H1 (cell line): Measurements from ENCODE around the gene UBE2I. TPM values are rescaled to one million over a fixed set of nuclear protein-coding genes. Genes with fewer than 3 reads are reported as not detected.

Source experiments
- CTCF ChIA-PET: fragments of 300-600 bp; sonication (Branson Sonifier 250); formaldehyde crosslinking; loops from one replicate; lab custom pipeline; 2021; ENCODE audit not compliant: partially characterized antibody; lab: Charles Lee
- POLR2A ChIA-PET: fragments of 300-600 bp; sonication (Branson Sonifier 250); formaldehyde crosslinking; loops from one replicate; lab custom pipeline; 2021; ENCODE audit warnings: inconsistent platforms; ENCODE audit not compliant: partially characterized antibody; lab: Charles Lee
- DNase-seq, 2 experiments: peaks; one replicate each; pipeline versions ENCODE4 v3.0.0 to v3.0.0-alpha.2; 2010 to 2022; ENCODE audit warnings: low spot score in 2 of 2, low read depth in 1 of 2, mixed read lengths in 1 of 2
- FAIRE-seq: peaks from 2 replicates; lab custom pipeline; 2011; peaks lifted over from hg19 to GRCh38; lab: Jason Lieb, UNC
- H2AFZ ChIP-seq: 2 replicates; pipeline ENCODE4 v1.8.1; 2012; ENCODE audit warnings: low read length, inconsistent platforms
- H2AK5ac ChIP-seq: 2 replicates; pipeline ENCODE4 v1.6.1; 2013; ENCODE audit warnings: low read depth, low read length
- H2BK120ac ChIP-seq: replicated peaks from 2 replicates; pipeline ENCODE3; 2013; ENCODE audit warnings: low read depth, low read length, inconsistent platforms
- H2BK12ac ChIP-seq: 2 replicates; pipeline ENCODE4 v1.6.1; 2013; ENCODE audit warnings: low read depth, low read length
- H2BK15ac ChIP-seq: 2 replicates; pipeline ENCODE4 v1.6.1; 2013; ENCODE audit warnings: low read length
- H2BK20ac ChIP-seq: 2 replicates; pipeline ENCODE4 v1.6.1; 2013; ENCODE audit warnings: low read length
- H2BK5ac ChIP-seq: 2 replicates; pipeline ENCODE4 v1.6.1; 2013; ENCODE audit warnings: low read depth, low read length
- H3K14ac ChIP-seq: 2 replicates; pipeline ENCODE4 v1.6.1; 2013; ENCODE audit warnings: inconsistent platforms; ENCODE audit not compliant: insufficient read length
- H3K18ac ChIP-seq: 2 replicates; pipeline ENCODE4 v1.6.1; 2013; ENCODE audit warnings: low read length; ENCODE audit errors: extremely low read depth
- H3K23ac ChIP-seq: 2 replicates; pipeline ENCODE4 v1.6.1; 2013; ENCODE audit warnings: inconsistent platforms; ENCODE audit not compliant: insufficient read length
- H3K23me2 ChIP-seq: 2 replicates; pipeline ENCODE4 v1.6.1; 2013; ENCODE audit warnings: low read depth, low read length
- H3K27ac ChIP-seq: 2 replicates; pipeline ENCODE4 v1.6.1; 2011; ENCODE audit warnings: low read depth, low read length, inconsistent platforms
- H3K27me3 ChIP-seq, 4 experiments: replicated peaks in 1 of 4; 1 replicate in 1 of 4; 2 replicates in 3 of 4; pipeline versions ENCODE4 v1.6.1 to v1.8.1; 2011 to 2013; ENCODE audit warnings: low read length in 3 of 4, mild to moderate bottlenecking in 3 of 4, inconsistent platforms in 2 of 4, mixed read lengths in 2 of 4, moderate library complexity in 1 of 4; ENCODE audit not compliant: control insufficient read depth in 3 of 4, insufficient read depth in 3 of 4; ENCODE audit errors: extremely low read depth in 1 of 4
- H3K36me3 ChIP-seq, 4 experiments: 2 replicates each; pipeline versions ENCODE4 v1.6.1 to v1.8.1; 2011 to 2013; ENCODE audit warnings: mild to moderate bottlenecking in 4 of 4, low read length in 3 of 4, moderate library complexity in 2 of 4, control low read depth in 1 of 4, inconsistent platforms in 1 of 4; ENCODE audit not compliant: insufficient read depth in 4 of 4, control insufficient read depth in 2 of 4
- H3K4ac ChIP-seq: replicated peaks from 2 replicates; pipeline ENCODE3; 2013; ENCODE audit warnings: low read length, low read depth, mixed read lengths, inconsistent platforms; ENCODE audit not compliant: insufficient read length
- H3K4me1 ChIP-seq, 4 experiments: replicated peaks in 1 of 4; 1 replicate in 1 of 4; 2 replicates in 3 of 4; pipeline versions ENCODE4 v1.6.1 to v1.8.1; 2011 to 2013; ENCODE audit warnings: low read length in 3 of 4, inconsistent platforms in 2 of 4, mixed read lengths in 1 of 4; ENCODE audit not compliant: insufficient read depth in 4 of 4, control insufficient read depth in 3 of 4
- H3K4me2 ChIP-seq, 2 experiments: 2 replicates each; pipeline versions ENCODE4 v1.6.1 to v1.8.1; 2011 to 2013; ENCODE audit warnings: low read depth in 2 of 2, low read length in 2 of 2, control low read depth in 1 of 2, inconsistent platforms in 1 of 2, mild to moderate bottlenecking in 1 of 2; ENCODE audit not compliant: insufficient read depth in 1 of 2
- H3K4me3 ChIP-seq, 4 experiments: fragments of 200-600, 300-600 bp in 1 of 4; sonication (generic), shearing (Covaris generic), sonication (Bioruptor Twin) in 1 of 4; 2 replicates each; pipeline versions ENCODE4 v1.5.1 to v1.8.1; 2011 to 2016; ENCODE audit warnings: low read length in 4 of 4, low read depth in 3 of 4, control low read depth in 2 of 4, inconsistent platforms in 2 of 4, mild to moderate bottlenecking in 2 of 4, mixed read lengths in 1 of 4, moderate library complexity in 1 of 4; ENCODE audit not compliant: insufficient read depth in 2 of 4; ENCODE audit errors: extremely low read depth in 1 of 4
- H3K56ac ChIP-seq: replicated peaks from 2 replicates; pipeline ENCODE3; 2013; ENCODE audit warnings: low read depth, mild to moderate bottlenecking, mixed read lengths, low read length, inconsistent platforms; ENCODE audit not compliant: insufficient read length
- H3K79me1 ChIP-seq: 2 replicates; pipeline ENCODE4 v1.6.1; 2013; ENCODE audit warnings: low read depth, low read length, control low read depth
- H3K79me2 ChIP-seq, 2 experiments: 2 replicates each; pipeline versions ENCODE4 v1.6.1 to v1.8.1; 2012 to 2013; ENCODE audit warnings: low read length in 2 of 2, mild to moderate bottlenecking in 2 of 2, inconsistent platforms in 1 of 2; ENCODE audit not compliant: insufficient read depth in 2 of 2, control insufficient read depth in 1 of 2
- H3K9ac ChIP-seq, 4 experiments: replicated peaks in 1 of 4; 1 replicate in 1 of 4; 2 replicates in 3 of 4; pipeline versions ENCODE4 v1.6.1 to v1.8.1; 2011 to 2013; ENCODE audit warnings: low read depth in 3 of 4, low read length in 3 of 4, control low read depth in 2 of 4, mild to moderate bottlenecking in 2 of 4, moderate library complexity in 2 of 4, inconsistent platforms in 1 of 4; ENCODE audit errors: extremely low read depth in 1 of 4
- H3K9me3 ChIP-seq, 2 experiments: 2 replicates each; pipeline versions ENCODE4 v1.6.1 to v1.8.1; 2012 to 2013; ENCODE audit warnings: mild to moderate bottlenecking in 2 of 2, moderate library complexity in 2 of 2, control low read depth in 1 of 2, inconsistent platforms in 1 of 2, low read depth in 1 of 2, low read length in 1 of 2, mixed read lengths in 1 of 2; ENCODE audit not compliant: insufficient read depth in 2 of 2
- H4K20me1 ChIP-seq, 2 experiments: replicated peaks in 1 of 2; 2 replicates each; pipeline versions ENCODE3 to v1.8.1; 2011 to 2013; ENCODE audit warnings: inconsistent platforms in 2 of 2, low read length in 2 of 2, mild to moderate bottlenecking in 1 of 2; ENCODE audit not compliant: insufficient read depth in 2 of 2, control insufficient read depth in 1 of 2
- H4K5ac ChIP-seq: 2 replicates; pipeline ENCODE4 v1.6.1; 2013; ENCODE audit warnings: low read length, low read depth, mixed read lengths, inconsistent platforms; ENCODE audit not compliant: insufficient read length
- H4K8ac ChIP-seq: 2 replicates; pipeline ENCODE4 v1.8.0; 2013; ENCODE audit warnings: mild to moderate bottlenecking, moderate library complexity, low read length, inconsistent platforms; ENCODE audit not compliant: insufficient read depth; ENCODE audit errors: extremely low read depth
- H4K91ac ChIP-seq: replicated peaks from 2 replicates; pipeline ENCODE3; 2013; ENCODE audit warnings: low read length, mixed read lengths, inconsistent platforms; ENCODE audit not compliant: insufficient read length
- GABPA ChIP-seq: IDR thresholded peaks from 2 replicates; pipeline ENCODE4 v1.6.1; 2011; ENCODE audit warnings: mild to moderate bottlenecking, low read length, moderate library complexity, borderline replicate concordance; ENCODE audit not compliant: insufficient read depth
- JUN ChIP-seq: IDR thresholded peaks from 2 replicates; pipeline ENCODE4 v1.6.1; 2011; ENCODE audit warnings: low read depth, mild to moderate bottlenecking, improper control_type of control experiment, low read length
- POU5F1 ChIP-seq: IDR thresholded peaks from 2 replicates; pipeline ENCODE4 v1.6.1; 2011; ENCODE audit warnings: low read depth, mild to moderate bottlenecking, low read length, moderate library complexity
- SIRT6 ChIP-seq: IDR thresholded peaks from one replicate; pipeline ENCODE4 v1.7.1; 2012; ENCODE audit warnings: low read length, inconsistent platforms
- SUZ12 ChIP-seq: fragments of 200-600 bp; sonication (generic); IDR thresholded peaks from 2 replicates; pipeline ENCODE4 v1.6.1; 2012; ENCODE audit warnings: mild to moderate bottlenecking, inconsistent platforms, low read length, moderate library complexity, mixed read lengths
- TBP ChIP-seq: IDR thresholded peaks from 2 replicates; pipeline ENCODE4 v1.6.1; 2011; ENCODE audit warnings: low read depth, low read length, improper control_type of control experiment
- WGBS, 2 experiments: shearing (Covaris generic) in 1 of 2; methylation state at CpG; one replicate each; pipeline versions ENCODE4 v1.1.6 to v1.1.7; 2013 to 2015; ENCODE audit warnings: low lambda C conversion rate in 2 of 2, mixed read lengths in 2 of 2, inconsistent platforms in 1 of 2, low coverage in 1 of 2, missing lambda C conversion rate in 1 of 2; ENCODE audit not compliant: insufficient replicate concordance in 2 of 2, insufficient coverage in 1 of 2, insufficient read length in 1 of 2; ENCODE audit errors: extremely low coverage in 1 of 2, missing lambda C conversion rate in 1 of 2; 5-methylcytosine and 5-hydroxymethylcytosine counted together
- polyA plus RNA-seq, 7 experiments: library from polyadenylated mRNA; depleted of rRNA in 3 of 7; stranded (reverse) in 5 of 7; unstranded in 2 of 7; fragments of >200 nt in 5 of 7; fragments of 200-250 nt in 2 of 7; gene quantifications; 1 replicate in 5 of 7; 2 replicates in 1 of 7; 4 replicates in 1 of 7; pipeline versions ENCODE4 v1.2.1 to v1.2.3, GENCODE V29; 2011 to 2013; ENCODE audit warnings: missing spikeins in 2 of 7, mixed read lengths in 2 of 7
- total RNA-seq: library from RNA; stranded (reverse); fragmentation: NEBNext Ultra II Directional; extraction: Animal tissue kit (Norgen Biotek cat#: 25700); gene quantifications from 2 replicates; pipeline ENCODE4 v1.2.1, GENCODE V29; 2021
- TF ChIP-seq, protein P1 (sequence below): IDR thresholded peaks from 2 replicates; pipeline ENCODE4 v1.6.1; 2011; ENCODE audit warnings: low read depth, mild to moderate bottlenecking, low read length; ENCODE audit not compliant: insufficient read depth
- TF ChIP-seq, protein P2 (sequence below): IDR thresholded peaks from 2 replicates; pipeline ENCODE4 v1.6.1; 2012; ENCODE audit warnings: inconsistent platforms
- TF ChIP-seq, protein P3 (sequence below): IDR thresholded peaks from 2 replicates; pipeline ENCODE4 v1.6.1; 2012; ENCODE audit warnings: inconsistent platforms

Gene UBE2I
- total and polyA plus RNA-seq, 2 of the 8 experiments (the other 6 are each of a cell fraction or from before 2014, with no cell fraction given): 148 to 268 TPM

DNA sequence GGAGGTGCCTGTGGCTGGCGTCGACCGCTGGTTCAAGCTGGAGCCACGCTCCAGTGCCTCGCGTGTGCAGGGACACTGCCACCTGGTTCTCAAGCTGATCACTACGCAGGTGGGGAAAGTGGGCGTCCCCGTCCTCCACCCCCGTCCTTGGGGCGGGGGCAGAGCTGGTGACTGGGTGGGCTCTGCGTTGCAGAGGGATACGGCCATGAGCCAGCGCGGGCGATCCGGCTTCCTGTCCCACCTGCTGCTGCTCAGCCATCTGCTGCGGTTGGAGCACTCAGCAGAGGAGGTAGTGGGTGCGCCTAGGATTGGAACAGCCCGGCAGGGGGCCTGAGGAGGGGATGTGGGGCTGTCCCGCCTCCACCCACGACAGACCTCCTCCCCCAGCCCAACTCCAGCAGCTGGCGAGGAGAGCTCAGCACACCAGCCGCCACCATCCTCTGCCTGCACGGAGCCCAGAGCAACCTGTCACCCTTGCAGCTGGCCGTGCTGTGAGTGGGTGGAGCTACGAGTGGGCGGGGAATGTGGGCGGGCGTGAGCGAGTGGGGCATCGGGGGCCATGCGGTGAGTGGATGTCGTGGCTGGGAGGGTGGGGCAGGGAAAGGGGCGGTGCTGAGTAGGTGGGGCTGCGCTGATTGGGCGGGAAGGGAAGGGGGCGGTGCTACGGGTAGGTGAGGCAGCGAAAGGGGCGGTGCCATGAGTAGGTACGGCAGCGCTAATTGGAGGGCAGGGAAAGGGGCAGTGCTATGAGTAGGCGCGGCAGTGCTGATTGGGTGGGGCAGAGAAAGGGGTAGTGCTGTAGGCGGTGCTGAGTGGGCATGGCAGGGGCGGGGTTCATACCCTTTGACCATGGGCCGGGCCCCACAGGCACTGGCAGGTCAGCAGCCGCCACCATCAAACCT, 33.3 kb downstream of the UBE2I start:
- CTCF ChIA-PET: interaction anchor here (0.5 to 11.1 kb wide), 6 partner anchors 11 to 121 kb away, joined by 3 to 52 read pairs (median 4); partner anchors contain the start of gene BAIAP3
- TF ChIP-seq, protein P1, sequence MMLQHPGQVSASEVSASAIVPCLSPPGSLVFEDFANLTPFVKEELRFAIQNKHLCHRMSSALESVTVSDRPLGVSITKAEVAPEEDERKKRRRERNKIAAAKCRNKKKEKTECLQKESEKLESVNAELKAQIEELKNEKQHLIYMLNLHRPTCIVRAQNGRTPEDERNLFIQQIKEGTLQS: no peak
- no peak for TF ChIP-seq SUZ12
- TF ChIP-seq TBP: peak; percentile 42; the same call in 1 of the 2 replicates
- TF ChIP-seq, protein P2, sequence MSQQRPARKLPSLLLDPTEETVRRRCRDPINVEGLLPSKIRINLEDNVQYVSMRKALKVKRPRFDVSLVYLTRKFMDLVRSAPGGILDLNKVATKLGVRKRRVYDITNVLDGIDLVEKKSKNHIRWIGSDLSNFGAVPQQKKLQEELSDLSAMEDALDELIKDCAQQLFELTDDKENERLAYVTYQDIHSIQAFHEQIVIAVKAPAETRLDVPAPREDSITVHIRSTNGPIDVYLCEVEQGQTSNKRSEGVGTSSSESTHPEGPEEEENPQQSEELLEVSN: 0 out of 2 replicates have a peak, but pooled peaks have one; percentile 28
- TF ChIP-seq GABPA: no peak
- TF ChIP-seq, protein P3, sequence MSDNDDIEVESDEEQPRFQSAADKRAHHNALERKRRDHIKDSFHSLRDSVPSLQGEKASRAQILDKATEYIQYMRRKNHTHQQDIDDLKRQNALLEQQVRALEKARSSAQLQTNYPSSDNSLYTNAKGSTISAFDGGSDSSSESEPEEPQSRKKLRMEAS: peak; percentile 45; the same call in 1 of the 2 replicates
- TF ChIP-seq POU5F1: no peak
- no peak for TF ChIP-seq SIRT6
- no peak for TF ChIP-seq JUN

More for the DNA sequence above, 33.3 kb downstream of the UBE2I start:
- Histone ChIP-seq H4K8ac (no peak overlapping the region), H4K5ac (no peak overlapping the region), H2BK12ac (no peak overlapping the region), H2BK15ac (no peak overlapping the region), H3K4me3 (peak overlapping the region; percentile 32 to 59 (median 41); a peak in 7 of 8 replicates), H3K4ac (no peak overlapping the region), H3K79me2 (no peaks in the 10 kb centered on the region), H3K27me3 (peaks cover 0 to 8% (median 0%) of the 10 kb centered on the region in 4 experiments; a peak in 3 of 7 replicates), H2BK120ac (no peak overlapping the region), H3K9me3 (no peaks in the 10 kb centered on the region), H2BK5ac (no peak overlapping the region), H3K14ac (no peak overlapping the region), H2AK5ac (no peak overlapping the region), H4K91ac (no peak overlapping the region), H3K4me1 (peaks cover 0 to 12% (median 3%) of the 10 kb centered on the region in 4 experiments; a peak in 4 of 7 replicates), H3K23me2 (peaks cover 4% of the 10 kb centered on the region; the same call in 1 of the 2 replicates), H4K20me1 (peaks cover 0 to 12% of the 10 kb centered on the region in 2 experiments), H3K18ac (no peak overlapping the region; the same call in 1 of the 2 replicates), H3K36me3 (peaks cover 0 to under 1% (median 0%) of the 10 kb centered on the region in 4 experiments; a peak in 1 of 8 replicates), H3K9ac (no peak overlapping the region), H2BK20ac (no peak overlapping the region), H3K4me2 (peak overlapping the region; percentile 65 to 86), H3K27ac (no peak overlapping the region), H3K79me1 (no peaks in the 10 kb centered on the region), H2AFZ (no peak overlapping the region), H3K23ac (no peak overlapping the region), H3K56ac (no peak overlapping the region)
- whole genome bisulfite sequencing, 2 experiments: 24% methylated on average over 36 of the region's 49 CpGs; no CpG with 5 or more reads in 1 of the 2 experiments
- FAIRE-seq: peak; percentile 81
- POLR2A ChIA-PET: interaction anchor here (1.0 to 2.1 kb wide), 5 partner anchors 8 to 35 kb away, joined by 3 to 7 read pairs (median 5); partner anchors contain the start of genes BAIAP3, GNPTG and TSR3
- DNase-seq: peak; percentile 96 to 97
